Activated CD4-positive, CD25-positive, alpha-beta regulatory T cell treated with anti-CD3 and anti-CD28 coated beads, Interleukin-2, amount 50 U/mL, for 72 hours (primary cell): ENCODE data around the gene EPB42.
"Not testable (repeated sequence)": the region's sequence is repeated elsewhere in the genome, so short reads cannot be mapped to it uniquely, and the experiment has no call there.

Experiments used
- DNase-seq: peaks from one replicate; pipeline ENCODE4 v3.0.0; 2021

EPB42 gene

DNA sequence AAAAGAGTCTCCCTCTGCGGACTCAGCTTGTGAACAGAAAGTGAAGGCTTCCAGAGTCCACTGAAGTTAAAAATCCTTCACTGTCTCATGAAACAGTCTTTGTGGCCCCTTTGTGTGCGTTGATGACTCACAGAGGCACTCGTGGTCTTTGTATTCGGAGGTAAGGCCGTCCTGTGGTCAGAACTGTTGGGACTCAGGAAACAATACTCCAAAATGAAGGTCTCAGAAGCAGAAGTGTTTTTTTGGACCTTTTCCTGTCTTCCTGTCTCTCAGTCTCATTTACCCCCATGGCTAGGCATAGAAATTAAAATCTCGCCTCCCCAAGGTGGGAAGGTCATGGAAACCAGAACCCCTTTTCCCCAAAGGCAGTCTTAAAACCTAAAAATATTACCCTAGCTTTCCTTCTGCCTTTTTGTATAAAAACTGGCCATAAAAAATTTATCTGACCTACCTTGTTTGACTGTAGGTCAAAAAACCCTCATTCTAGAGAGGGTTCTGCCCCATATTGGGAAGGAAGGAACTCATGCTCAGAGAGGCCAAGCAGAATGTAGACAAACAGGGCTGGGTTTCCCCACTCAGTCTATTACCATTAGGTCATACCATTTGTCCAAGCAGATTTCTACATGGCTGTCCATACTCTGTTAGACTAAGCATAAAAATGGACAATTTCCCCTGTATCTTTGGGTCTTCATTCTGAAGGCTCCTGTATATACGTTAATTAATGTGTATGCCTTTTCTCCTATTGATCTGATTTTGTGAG lies 19.1 kb upstream of the EPB42 start:
- DNase-seq, result no peak

DNA sequence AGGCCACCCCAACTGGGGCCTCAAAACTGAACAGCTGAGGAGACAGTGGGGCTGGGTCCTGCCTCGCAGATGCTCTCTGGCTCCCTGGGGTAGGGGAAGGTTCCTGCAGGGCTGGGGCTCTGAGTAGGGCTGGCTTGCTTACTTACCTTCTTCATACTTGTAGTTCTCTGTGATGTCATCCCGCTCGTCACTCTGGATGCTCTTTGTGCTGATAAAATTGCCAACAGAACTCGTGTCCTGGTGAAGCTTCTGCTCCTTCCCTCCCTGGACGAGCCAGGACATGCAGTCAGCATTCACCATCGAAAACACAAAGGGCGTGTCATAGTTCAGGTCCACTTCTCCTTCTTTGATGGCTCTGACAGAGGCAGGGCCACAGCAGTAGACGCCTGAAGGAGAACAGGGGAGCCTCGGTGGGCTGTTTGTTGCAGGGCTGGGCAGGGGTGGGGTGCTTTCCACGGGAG lies 17.9 kb upstream of the EPB42 start:
- DNase-seq, result no peak

DNA sequence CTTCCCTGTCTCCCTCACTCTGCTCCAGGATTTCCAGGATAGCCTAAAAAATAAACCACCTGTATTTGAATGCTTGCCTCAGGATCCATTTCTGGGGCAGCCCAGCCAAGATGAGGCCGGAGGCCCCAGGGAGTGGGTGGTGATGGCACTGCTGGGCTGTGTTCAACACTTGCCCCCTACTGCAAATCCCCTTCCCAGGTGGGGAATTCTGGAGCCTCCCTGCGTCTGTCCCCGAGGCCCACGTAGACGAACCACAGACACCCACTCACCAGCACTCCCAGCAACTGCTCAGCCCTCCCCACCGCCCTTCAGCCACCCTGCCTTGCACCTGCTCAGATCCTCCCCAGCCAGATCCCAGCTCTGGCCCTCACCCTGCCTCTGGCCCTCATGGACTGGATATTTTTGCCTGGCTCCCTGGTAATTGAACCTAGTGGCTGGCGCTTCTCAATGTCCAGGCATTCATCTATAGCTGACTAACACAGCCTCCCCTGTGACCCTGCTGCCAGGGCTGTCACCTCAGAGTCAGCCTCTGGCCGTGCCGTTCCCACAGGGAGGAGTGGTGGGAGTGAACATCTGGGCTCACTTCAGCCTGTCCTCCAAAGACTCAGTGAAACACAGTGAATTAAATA lies 17.1 kb upstream of the EPB42 start:
- DNase-seq, result no peak

DNA sequence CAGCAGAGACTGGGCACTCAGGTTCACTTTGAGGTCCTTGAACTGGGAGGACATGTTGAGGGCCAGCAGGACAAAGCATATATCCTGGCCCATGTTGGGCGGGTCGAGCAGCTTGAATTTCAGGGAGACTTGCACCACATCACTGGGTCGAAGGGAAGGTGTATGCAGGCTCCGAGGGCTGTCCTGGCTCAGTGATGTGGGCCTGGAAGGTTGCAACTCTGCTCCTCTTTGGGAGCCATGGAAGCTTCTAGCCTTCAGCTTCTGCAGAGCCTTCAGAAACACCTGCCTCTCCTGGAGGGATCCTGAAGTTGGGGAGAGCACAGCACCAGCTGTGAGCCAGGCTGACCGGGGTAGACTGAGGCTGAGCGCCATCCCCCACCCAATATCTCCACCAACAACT lies 14.7 kb upstream of the EPB42 start:
- DNase-seq, result no peak

DNA sequence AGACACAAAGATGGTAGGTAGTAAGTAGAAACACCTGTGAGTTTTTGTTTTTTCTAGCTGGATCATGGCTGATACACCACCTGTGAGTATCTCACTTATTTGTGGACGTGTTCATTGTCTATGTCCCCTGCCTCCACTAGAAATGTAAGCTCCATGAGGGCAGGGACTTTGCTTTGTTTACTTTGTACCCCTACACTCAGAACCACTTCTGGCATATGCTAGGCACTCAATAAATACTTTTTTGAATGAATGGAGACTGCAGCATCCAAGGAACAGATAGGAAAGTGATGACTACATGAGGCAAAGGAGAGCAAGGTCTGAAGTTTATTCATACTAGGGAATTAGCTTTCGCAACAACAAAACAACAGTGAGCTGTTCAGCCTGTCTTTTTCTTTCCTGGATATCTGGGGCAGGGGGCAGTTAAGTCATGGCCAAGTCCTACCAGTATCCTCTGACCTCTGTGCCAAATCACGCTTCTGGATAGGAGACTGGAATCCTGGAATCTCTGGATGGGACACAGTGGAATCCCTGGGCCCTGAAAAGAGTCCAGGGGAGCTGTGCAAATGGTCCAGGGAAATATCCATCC lies 11.6 kb upstream of the EPB42 start:
- no peak for DNase-seq

DNA sequence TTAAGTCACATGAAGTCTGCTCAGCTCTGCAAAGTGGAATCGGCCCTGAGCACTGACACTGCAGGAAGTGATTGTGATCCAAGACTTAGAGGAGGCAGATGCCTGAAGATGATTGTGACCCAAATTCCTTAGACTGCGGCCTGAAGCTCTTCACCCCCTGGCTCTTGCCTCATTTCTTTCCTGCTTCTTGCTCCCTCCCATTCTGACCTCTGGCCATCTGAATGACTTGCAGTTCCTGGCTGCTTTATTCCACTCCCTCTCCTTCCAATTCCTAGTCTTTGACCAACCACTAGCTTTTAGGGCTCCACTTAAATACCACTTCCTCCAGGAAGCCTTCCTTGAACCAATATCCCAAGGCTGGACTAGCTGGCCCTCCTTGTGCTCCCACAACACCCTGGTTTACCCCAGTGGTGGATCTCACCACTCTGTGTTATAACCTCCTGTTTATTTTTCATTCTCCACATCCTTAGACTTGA lies 9.9 kb upstream of the EPB42 start:
- DNase-seq, result no peak

DNA sequence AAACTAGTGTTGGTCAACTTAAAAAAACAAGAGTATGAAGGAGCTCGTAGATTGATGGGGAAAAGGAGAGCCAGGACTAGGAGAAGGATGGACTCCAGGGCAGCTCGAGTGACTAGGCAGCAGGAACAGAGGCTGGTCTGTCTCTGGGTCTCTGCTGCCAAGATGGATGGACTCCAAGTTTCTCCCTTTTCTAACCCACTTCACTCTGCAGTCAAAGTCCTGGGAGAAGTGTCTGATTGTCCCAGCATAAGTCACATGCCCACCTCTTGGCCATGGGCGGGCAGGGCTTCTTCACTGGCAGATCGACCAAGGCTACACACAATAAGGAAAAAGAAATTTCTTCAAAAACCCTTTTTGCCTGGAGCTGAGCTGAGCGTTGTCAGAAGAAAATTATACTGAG lies 9.2 kb upstream of the EPB42 start:
- DNase-seq, result no peak

DNA sequence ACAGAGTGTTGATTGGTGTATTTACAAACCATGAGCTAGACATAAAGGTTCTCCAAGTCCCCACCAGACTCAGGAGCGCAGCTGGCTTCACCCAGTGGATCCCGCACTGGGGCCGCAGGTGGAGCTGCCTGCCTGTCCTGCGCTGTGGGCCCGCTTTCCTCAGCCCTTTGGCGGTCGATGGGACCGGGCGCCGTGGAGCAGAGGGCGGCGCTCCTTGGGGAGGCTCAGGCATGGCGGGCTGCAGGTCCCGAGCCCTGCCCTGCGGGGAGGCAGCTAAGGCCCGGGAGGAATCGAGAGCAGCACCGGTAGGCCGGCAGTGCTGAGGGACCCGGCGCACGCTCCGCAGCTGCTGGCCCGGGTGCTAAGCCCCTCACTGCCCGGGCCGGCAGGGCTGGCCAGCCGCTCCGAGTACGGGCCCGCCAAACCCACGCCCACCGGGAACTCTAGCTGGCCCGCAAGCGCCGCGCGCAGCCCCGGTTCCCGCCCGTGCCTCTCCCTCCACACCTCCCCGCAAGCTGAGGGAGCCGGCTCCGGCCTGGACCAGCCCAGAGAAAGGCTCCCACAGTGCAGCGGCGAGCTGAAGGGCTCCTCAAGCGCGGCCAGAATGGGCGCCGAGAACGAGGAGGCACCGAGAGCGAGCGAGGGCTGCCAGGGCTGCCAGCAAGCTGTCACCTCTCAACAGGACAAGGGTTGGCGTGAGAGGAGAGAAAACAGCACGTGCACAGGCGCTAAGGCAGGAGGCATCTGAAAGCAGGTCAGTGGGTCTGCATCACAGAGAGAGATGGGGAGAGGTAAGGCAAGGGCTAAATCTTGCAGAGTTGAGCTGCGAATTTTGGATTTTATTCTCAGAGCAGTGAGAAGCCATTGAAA lies 5.9 kb upstream of the EPB42 start:
- no peak for DNase-seq

DNA sequence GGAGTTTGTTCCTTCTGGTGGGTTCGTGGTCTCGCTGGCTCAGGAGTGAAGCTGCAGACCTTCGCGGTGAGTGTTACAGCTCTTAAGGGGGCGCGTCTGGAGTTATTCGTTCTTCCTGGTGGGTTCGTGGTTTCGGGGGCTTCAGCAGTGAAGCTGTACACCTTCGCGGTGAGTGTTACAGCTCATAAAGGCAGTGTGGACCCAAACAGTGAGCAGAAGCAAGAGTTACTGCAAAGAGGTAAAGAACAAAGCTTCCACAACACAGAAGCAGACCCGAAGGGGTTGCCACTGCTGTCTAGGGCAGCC lies 5.1 kb upstream of the EPB42 start:
- not testable (repeated sequence) for DNase-seq

DNA sequence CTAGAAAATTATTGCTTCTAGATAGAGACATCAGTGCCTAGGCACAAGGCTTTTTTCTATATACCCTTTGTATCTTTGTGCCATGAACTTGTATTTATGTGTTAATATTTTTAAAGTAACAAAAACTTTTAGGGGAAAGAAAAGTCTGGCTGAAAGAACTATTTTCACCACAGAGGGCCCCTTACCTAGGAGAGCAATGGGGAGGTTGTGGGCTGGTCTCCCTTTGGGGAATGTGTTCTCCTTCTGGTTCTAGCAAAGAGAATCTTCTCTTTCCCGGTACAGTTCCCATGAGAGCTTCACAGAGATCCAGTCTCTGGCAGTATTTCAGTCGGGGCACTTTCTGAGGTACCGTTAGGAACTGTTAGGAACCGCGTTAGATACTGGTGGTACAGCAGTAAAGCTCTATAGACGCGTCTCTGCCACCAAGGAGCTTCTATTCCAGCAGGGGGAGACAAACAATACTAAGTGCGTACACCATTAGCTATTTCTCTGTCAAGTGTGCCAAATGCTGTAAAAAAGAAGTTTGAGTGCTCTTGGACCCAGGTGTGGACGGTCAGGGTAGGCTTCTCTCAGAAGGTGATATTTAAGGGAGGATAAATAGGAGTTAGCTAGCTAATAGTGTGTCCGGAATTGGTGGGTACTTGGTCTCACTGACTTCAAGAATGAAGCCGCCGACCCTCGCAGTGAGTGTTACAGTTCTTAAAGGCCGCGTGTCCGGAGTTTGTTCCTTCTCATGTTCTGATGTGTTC lies 4.6 kb upstream of the EPB42 start:
- DNase-seq, result no peak

DNA sequence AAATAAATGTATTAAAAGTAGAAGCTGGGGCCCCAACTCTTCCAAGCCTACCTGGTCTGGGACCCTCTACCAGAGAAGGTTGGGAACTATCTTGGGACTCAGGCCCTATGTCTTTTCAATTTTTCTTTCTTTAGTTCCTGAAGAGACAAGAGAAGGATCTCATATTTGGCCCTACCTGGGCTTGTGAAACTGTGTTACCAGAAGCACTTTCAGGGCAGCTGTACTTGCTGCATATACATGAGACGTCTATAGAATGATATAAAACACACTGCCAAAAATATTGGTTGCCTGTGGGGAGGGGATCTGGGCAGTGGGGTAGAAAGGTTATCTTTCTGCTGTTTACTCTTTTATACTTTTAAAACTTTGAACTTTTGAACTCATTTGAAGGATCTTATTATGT lies 604 bp upstream of the EPB42 start:
- no peak for DNase-seq

DNA sequence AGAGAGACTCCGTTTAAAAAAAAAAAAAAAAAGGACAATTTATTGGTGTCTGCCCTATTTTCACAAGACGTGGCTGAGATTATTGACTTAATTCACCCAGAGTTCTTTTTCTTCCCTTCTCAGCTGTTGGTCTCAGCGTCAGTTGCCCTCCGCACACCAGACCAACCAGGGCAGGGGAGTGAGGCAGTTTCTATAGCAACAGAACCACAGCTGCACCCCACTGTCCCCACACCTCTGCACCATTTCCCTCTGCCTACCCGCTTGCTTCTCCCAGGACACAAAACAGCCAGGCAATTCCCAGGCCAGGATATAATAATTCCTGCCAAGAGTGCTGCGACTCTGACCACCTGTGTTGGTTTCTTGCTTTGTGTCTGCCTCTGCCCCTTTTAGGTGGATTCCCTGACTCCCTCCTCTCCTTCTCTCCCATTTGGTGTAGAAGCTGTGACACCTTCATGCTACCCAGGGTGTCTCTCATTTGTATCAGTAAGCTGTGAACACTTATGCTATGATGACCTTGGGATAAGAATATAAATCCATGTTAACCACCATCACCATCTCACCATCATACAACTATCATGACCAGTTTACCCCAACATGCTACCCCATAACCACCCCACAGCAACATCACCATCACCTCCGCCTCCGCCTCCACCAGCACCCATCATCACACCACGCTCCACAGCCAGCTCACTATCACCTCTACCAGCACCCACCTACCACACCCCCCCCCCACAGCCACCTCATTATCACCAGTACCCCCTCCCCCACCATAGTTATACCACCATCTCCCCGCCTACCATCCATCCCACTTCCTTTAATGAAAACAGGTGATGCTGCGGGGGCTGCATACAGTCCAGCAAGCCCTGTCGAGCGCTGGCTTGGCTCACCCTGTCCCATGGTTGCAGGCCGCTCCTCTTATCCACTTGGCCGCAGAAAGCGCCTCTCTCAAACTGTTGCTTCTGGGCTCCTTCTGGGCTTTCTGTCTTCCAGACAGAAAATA lies 589 bp downstream of the EPB42 start:
- no peak for DNase-seq

DNA sequence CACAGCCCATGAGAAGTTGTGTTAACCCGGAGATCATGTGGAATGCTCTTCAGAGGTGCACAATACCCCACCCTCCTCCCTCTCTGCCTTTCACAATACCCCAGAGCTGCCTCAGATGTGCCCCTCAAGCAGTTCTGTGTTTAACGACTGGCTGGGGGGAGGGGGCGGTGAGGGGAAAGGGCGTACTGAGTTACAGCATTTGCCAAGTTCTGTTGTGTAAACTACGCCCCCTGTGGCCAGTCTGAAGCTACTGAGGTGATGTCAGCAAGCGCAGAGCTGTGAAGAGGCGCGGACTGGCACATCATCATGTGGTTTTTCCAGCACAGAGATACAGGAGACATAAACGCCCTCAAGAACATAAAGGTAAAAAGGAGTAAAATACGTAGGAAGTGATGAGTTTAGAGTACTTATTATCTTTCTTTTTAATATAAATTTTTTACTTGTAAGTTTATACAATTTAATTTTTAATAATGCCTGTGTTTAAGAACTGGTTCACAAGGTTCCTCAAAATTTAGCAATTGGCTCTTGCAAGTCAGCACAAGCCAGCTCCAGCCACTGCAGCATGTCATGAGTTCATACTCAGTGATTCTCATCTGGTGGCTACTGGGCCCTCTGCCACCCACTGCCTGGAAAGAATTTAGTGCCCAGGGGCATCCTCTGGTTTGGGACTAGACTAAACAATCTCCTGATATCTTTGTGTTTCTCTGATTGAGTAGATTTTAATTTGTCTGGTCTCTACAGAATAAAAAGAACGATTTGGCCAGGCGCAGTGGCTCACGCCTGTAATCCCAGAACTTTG lies 1.7 kb downstream of the EPB42 start:
- DNase-seq, result no peak

DNA sequence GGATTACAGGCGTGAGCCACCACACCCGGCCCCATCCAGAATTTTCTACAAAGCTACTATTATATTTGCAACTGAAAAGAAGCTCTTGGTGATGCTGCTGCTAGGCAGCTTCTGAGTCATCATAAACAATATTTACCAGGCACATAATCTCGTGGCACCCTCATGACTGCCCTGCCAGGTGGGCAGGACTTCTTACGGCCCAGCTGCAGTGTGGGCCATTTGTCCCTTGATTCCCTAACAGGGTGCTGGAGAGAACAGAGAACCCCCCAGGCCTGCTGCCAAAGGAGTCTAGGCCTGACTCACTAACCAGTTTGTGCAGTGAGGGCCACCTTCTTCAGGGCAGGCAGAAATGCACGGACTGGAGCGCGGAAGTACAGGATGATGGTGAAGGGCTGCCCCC lies 4.9 kb downstream of the EPB42 start:
- no peak for DNase-seq

DNA sequence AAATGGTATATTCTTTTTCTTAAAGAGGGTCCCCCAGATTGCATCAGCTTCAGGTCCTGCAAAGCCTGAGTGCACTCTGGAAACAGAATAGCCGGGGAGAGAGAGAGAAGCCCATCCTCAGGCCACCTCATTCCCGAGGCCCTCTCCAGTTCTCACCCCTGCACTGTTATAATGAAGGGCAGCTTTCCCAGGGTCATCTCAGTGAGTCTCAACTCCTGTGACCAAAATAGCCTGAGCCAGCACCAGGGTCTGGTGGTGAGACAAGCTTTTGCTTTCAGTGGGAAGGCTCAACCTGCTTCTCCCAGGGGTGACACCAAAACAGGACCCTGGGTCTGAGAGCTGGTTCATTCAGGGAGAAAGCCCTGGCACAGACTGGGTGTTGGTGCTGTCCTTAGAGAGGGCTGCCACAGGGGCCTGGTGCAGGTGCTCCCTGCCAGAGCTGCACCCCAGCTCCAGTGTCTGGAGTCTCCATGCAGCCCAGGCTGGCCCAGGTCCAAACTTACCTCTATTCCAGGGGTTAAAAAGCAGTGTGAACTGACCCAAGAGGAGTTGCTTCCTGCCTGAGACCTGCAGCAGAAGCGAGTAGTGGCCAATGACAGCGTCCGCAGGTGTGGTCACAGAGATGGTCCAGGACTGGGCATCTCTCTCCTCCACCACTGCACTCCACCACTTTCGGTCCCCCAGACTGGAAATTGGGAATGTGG lies 6.1 kb downstream of the EPB42 start:
- DNase-seq, result no peak

DNA sequence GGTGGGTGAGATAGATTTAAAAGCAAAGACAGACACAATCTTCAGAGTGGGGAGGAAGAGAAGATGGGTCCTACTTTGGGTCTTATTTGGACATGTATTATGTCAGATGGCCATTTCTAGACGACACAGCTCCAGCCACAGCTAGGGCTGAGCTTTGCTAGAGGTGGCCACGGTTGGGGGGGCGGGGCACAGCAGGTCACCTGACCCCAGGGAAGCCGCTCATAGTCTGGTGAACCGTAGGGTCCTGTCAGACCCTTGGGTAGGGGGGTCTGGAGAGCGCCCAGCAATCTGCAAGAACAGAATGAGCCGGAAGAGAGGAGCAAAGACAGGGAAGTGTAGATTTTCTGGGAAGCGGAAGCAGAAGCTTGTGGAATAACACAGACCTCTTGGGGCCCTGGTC lies 6.6 kb downstream of the EPB42 start:
- DNase-seq, result no peak

DNA sequence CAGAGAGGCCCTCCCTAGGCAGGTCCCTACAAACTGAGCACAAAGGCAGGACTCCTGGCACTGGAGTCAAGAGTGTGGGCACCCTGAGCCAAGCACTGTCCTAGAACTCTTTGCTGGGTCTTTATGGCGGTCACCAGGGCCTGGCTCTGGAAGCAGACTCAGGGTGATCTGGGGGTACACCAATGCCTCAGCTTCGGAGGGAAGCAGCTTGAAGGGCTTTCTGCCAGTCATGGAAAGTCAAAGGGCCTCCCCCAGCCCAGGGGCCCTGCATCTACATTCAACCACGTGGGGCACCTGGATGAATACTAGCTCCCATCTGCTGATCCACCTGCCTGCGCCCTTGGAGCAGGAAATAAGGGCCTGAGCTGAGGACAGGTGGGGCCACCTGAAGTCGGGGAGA lies 7.4 kb downstream of the EPB42 start:
- no peak for DNase-seq

DNA sequence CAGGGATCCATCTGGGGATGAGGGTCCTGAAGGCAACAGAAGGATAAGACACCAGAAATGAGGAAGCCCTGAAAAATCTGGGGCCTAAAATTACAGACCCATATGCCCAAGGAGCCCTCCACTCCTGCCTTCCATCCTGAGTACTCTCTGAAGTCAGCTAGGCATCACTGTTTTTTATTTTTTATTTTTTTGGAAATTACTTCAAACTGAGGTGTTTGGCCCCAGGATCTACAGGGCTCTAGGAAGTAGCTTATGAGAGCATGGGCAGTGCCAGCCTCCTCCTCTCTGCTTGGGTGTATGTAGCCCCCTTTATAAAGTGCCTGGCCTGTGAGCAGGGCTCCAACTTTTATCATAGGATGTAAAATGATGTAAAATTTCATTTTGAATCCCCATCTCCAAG lies 7.9 kb downstream of the EPB42 start:
- DNase-seq, result no peak

DNA sequence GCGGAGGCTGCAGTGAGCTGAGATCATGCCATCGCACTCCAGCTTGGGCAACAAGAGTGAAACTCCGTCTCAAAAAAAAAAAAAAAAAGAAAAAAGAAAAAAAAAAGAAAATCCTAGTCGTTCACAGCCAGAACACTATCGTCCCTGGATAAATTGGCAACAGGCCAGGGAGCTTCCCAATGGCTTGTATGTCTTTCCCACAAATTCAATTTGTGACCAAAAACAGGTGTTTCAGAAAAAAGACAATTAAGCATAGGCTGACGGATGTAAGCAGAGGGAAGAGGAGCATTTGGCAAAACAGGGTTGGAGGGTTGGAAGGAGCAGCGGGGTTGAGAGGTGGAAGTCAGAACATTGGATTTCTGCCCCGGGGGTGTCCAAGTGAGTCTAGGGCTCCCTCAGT lies 8.5 kb downstream of the EPB42 start:
- no peak for DNase-seq

DNA sequence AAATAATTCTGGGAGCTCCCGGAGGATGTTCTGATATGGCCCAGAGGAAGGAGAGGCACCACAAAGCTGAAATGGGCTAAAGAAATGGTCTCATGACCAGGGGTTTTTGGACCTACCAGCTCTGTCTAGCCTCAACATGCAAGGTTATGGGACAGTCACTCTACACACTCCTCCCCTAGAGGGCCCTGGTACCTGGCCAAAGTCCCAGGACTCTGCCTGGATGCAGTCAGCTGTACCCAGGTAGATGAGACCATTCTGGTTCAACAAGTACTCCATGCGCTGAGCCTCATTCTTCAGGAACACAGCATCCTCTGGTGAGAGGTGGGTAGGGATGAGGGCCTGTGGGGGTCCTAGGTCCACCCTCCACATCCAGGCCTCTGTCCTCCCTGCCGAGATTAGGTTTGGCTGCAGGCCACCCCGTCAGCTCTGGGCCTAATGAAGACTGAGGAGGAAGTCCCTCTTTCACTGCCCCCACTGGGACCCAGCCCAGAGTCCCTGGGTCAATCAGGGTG lies 9.5 kb downstream of the EPB42 start:
- DNase-seq, result no peak
